Measurements from ENCODE around the gene FOXP1.

DNA sequence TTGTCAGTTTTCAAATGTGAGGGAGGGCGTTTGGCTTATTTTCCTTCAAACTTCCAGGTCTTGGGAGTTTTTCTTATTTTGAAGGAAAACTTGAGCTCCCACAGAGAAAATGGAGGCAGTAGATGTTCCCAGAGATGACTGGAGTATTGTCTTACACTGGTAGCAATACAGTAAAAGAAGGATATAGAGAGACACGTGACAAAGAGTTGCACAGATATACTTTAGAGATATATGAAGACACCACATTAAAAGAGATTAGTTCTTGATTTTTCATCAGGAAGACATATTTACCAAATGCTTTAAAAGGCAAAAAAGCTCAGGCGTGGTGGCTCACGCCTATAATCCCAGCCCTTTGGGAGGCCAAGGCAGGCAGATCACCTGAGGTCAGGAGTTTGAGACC lies 490.9 kb downstream of the FOXP1 start:
- TF ChIP-seq, protein P1, sequence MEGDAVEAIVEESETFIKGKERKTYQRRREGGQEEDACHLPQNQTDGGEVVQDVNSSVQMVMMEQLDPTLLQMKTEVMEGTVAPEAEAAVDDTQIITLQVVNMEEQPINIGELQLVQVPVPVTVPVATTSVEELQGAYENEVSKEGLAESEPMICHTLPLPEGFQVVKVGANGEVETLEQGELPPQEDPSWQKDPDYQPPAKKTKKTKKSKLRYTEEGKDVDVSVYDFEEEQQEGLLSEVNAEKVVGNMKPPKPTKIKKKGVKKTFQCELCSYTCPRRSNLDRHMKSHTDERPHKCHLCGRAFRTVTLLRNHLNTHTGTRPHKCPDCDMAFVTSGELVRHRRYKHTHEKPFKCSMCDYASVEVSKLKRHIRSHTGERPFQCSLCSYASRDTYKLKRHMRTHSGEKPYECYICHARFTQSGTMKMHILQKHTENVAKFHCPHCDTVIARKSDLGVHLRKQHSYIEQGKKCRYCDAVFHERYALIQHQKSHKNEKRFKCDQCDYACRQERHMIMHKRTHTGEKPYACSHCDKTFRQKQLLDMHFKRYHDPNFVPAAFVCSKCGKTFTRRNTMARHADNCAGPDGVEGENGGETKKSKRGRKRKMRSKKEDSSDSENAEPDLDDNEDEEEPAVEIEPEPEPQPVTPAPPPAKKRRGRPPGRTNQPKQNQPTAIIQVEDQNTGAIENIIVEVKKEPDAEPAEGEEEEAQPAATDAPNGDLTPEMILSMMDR (IDR thresholded peaks at IDR 0.05) = no peak
- no peak for TF ChIP-seq POLR2A (IDR thresholded peaks at IDR 0.05)
